Panc1 (cell line): ENCODE measurements around the gene CD38. TPM values are rescaled to one million over a fixed set of nuclear protein-coding genes. Genes with fewer than 3 reads are reported as not detected.

Source experiments
- ATAC-seq: fragments of 200-7000 bp; cut with Tn5 transposase; 2 replicates; pipeline ENCODE4 v1.9.1; 2020; ENCODE audit warnings: mild to moderate bottlenecking, moderate library complexity
- BruUV-seq: library from RNA; stranded (reverse); fragments of 400-500 nt; replicated peaks from 2 replicates; lab custom pipeline; 2021; lab: Mats Ljungman, UMichigan
- CTCF ChIA-PET: fragments of 300-600 bp; sonication (Branson Sonifier 250); formaldehyde crosslinking; loops from one replicate; lab custom pipeline; 2022; ENCODE audit warnings: antibody characterized with exemption; lab: Charles Lee
- POLR2A ChIA-PET: fragments of 300-600 bp; sonication (Branson Sonifier 250); formaldehyde crosslinking; loops from one replicate; lab custom pipeline; 2022; ENCODE audit warnings: antibody characterized with exemption; lab: Charles Lee
- DNase-seq: peaks from one replicate; pipeline ENCODE4 v3.0.0-alpha.2; 2010; ENCODE audit warnings: low read depth, low spot score
- H3K27ac ChIP-seq: 2 replicates; pipeline ENCODE4 v1.5.1; 2011; ENCODE audit warnings: mild to moderate bottlenecking, low read length, inconsistent platforms
- H3K27me3 ChIP-seq: fragments of 200-500 bp; sonication (Bioruptor generic); 2 replicates; pipeline ENCODE4 v1.6.0; 2014; ENCODE audit warnings: low read length, inconsistent platforms; ENCODE audit not compliant: control insufficient read depth, insufficient read depth
- H3K36me3 ChIP-seq: fragments of 200-500 bp; sonication (Bioruptor generic); 2 replicates; pipeline ENCODE4 v1.5.1; 2014; ENCODE audit warnings: inconsistent platforms, mild to moderate bottlenecking, low read length, moderate library complexity; ENCODE audit not compliant: control insufficient read depth, insufficient read depth
- H3K4me1 ChIP-seq: 2 replicates; pipeline ENCODE4 v1.5.1; 2011; ENCODE audit warnings: inconsistent platforms, mild to moderate bottlenecking, low read length, moderate library complexity; ENCODE audit not compliant: control insufficient read depth, insufficient read depth
- H3K4me3 ChIP-seq, 2 experiments: 2 replicates each; pipeline ENCODE4 v1.5.1; 2011 to 2012; ENCODE audit warnings: low read depth in 2 of 2, low read length in 2 of 2, mild to moderate bottlenecking in 2 of 2, inconsistent platforms in 1 of 2, moderate library complexity in 1 of 2
- H3K9me3 ChIP-seq: fragments of 200-500 bp; sonication (Bioruptor generic); 2 replicates; pipeline ENCODE4 v1.5.1; 2014; ENCODE audit warnings: low read depth, mild to moderate bottlenecking, inconsistent platforms, low read length, moderate library complexity; ENCODE audit not compliant: control insufficient read depth, insufficient read depth
- POLR2AphosphoS5 ChIP-seq: IDR thresholded peaks from 2 replicates; pipeline ENCODE4 v1.6.1; 2012; ENCODE audit warnings: mild to moderate bottlenecking, low read depth, low read length, moderate library complexity
- SIN3A ChIP-seq: IDR thresholded peaks from 2 replicates; pipeline ENCODE4 v1.6.1; 2012; ENCODE audit warnings: low read depth, mild to moderate bottlenecking, low read length, moderate library complexity, borderline replicate concordance; ENCODE audit not compliant: insufficient read depth
- TCF7L2 ChIP-seq: IDR thresholded peaks from 2 replicates; pipeline ENCODE4 v1.6.1; 2011; ENCODE audit warnings: mild to moderate bottlenecking, low read depth, low read length, inconsistent platforms
- in situ Hi-C: cut with HindIII; loops from 2 replicates; pipeline ENCODE4 v1.10.0; 2016; ENCODE audit warnings: low sequenced_read_pairs, low pct_unique_long_range_greater_than_20kb
- intact Hi-C: fragments of 100-400 bp; cut with micrococcal nuclease; formaldehyde crosslinking; loops from one replicate; pipeline ENCODE4 v1.10.0; 2022; ENCODE audit not compliant: unreplicated experiment
- total RNA-seq: library from RNA; stranded (reverse); gene quantifications from one replicate; pipeline ENCODE4 v1.2.1, GENCODE V29; 2021; ENCODE audit not compliant: unreplicated experiment
- TF ChIP-seq, protein P1 (sequence below), 2 experiments: IDR thresholded peaks; 2 replicates each; pipeline ENCODE4 v1.6.1; 2011 to 2012; ENCODE audit warnings: low read depth in 2 of 2, control low read depth in 1 of 2, low read length in 1 of 2, mild to moderate bottlenecking in 1 of 2, moderate library complexity in 1 of 2; ENCODE audit not compliant: insufficient read depth in 1 of 2
- TF ChIP-seq, protein P2 (sequence below): fragments of 450-650 bp; IDR thresholded peaks from 2 replicates; pipeline ENCODE4 v1.5.1; 2017; ENCODE audit warnings: mild to moderate bottlenecking

The CD38 gene
- total RNA-seq, 1 experiment from 2014 or later, result 0.15 TPM

DNA sequence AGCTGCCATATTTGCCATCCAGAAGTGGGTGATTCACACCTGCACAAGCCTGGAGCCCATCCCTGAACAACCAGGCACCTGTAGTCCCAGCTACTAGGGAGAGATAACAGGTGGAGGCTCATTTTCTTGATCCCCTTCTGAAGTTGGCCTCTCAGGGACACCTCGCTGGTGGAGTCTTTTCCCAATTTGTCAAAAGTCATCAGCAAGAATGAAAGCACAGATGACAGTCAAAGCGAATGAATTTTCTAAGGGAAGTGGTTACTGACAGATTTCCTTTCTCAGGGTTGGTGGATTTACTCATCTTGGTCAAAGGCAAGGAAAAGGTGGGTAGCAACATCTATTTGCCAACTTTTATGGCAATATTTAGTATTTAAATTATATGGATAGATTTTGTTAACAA, 123.9 kb downstream of the CD38 start:
- no peaks in the 10 kb centered on the region for H3K27me3 ChIP-seq
- H3K36me3 ChIP-seq, result no peaks in the 10 kb centered on the region
- TF ChIP-seq POLR2AphosphoS5, result no peak
- TF ChIP-seq, protein P1, sequence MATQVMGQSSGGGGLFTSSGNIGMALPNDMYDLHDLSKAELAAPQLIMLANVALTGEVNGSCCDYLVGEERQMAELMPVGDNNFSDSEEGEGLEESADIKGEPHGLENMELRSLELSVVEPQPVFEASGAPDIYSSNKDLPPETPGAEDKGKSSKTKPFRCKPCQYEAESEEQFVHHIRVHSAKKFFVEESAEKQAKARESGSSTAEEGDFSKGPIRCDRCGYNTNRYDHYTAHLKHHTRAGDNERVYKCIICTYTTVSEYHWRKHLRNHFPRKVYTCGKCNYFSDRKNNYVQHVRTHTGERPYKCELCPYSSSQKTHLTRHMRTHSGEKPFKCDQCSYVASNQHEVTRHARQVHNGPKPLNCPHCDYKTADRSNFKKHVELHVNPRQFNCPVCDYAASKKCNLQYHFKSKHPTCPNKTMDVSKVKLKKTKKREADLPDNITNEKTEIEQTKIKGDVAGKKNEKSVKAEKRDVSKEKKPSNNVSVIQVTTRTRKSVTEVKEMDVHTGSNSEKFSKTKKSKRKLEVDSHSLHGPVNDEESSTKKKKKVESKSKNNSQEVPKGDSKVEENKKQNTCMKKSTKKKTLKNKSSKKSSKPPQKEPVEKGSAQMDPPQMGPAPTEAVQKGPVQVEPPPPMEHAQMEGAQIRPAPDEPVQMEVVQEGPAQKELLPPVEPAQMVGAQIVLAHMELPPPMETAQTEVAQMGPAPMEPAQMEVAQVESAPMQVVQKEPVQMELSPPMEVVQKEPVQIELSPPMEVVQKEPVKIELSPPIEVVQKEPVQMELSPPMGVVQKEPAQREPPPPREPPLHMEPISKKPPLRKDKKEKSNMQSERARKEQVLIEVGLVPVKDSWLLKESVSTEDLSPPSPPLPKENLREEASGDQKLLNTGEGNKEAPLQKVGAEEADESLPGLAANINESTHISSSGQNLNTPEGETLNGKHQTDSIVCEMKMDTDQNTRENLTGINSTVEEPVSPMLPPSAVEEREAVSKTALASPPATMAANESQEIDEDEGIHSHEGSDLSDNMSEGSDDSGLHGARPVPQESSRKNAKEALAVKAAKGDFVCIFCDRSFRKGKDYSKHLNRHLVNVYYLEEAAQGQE (IDR thresholded peaks at IDR 0.05; ENCODE audit: insufficient read depth in 1 of 2, low read depth in 2 of 2, low read length in 1 of 2), result no peak
- no peak for TF ChIP-seq TCF7L2
- TF ChIP-seq, protein P2, sequence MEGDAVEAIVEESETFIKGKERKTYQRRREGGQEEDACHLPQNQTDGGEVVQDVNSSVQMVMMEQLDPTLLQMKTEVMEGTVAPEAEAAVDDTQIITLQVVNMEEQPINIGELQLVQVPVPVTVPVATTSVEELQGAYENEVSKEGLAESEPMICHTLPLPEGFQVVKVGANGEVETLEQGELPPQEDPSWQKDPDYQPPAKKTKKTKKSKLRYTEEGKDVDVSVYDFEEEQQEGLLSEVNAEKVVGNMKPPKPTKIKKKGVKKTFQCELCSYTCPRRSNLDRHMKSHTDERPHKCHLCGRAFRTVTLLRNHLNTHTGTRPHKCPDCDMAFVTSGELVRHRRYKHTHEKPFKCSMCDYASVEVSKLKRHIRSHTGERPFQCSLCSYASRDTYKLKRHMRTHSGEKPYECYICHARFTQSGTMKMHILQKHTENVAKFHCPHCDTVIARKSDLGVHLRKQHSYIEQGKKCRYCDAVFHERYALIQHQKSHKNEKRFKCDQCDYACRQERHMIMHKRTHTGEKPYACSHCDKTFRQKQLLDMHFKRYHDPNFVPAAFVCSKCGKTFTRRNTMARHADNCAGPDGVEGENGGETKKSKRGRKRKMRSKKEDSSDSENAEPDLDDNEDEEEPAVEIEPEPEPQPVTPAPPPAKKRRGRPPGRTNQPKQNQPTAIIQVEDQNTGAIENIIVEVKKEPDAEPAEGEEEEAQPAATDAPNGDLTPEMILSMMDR, result no peak
- no peak for TF ChIP-seq SIN3A
- CTCF ChIA-PET, result no interaction called here
- POLR2A ChIA-PET, result no interaction called here
- no peaks in the 10 kb centered on the region for H3K9me3 ChIP-seq
- no TSS peak for BruUV-seq
- ATAC-seq (no peak), DNase-seq (no peak)
- intact Hi-C loops, result no loop called here
- no peak overlapping the region for H3K27ac ChIP-seq
- no peak overlapping the region for H3K4me3 ChIP-seq
- in situ Hi-C loops, result no loop called here
- no peaks in the 10 kb centered on the region for H3K4me1 ChIP-seq

DNA sequence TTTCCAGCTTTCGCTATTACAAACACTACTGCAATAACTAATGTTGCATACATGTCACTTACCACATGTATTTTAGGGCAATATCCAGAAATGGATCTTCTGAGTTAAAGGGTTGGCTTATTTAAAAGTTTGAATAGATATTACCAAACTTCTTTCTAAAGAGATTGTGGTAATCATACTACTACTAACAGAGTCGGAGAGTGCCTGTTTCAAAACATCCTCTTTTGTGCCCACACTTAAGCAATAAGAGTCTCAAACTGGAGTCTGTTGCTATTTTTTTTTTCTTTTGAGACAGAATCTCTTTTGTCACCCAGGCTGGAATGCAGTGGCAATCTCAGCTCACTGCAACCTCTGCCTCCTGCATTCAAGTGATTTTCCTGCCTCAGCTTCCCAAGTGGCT, 124.6 kb downstream of the CD38 start:
- Histone ChIP-seq H3K27me3 (no peaks in the 10 kb centered on the region), H3K27ac (no peak overlapping the region), H3K4me1 (no peaks in the 10 kb centered on the region), H3K4me3 (no peak overlapping the region), H3K36me3 (no peaks in the 10 kb centered on the region), H3K9me3 (no peaks in the 10 kb centered on the region)
- no peak for DNase-seq
- CTCF ChIA-PET, result no interaction called here
- no TSS peak for BruUV-seq
- POLR2A ChIA-PET, result no interaction called here
- in situ Hi-C loops (no loop called here), intact Hi-C loops (no loop called here)
- no peak for ATAC-seq
- TF ChIP-seq, protein P2, result no peak
- TF ChIP-seq, protein P1 (IDR thresholded peaks at IDR 0.05; ENCODE audit: insufficient read depth in 1 of 2, low read depth in 2 of 2, low read length in 1 of 2), result no peak
- no peak for TF ChIP-seq TCF7L2
- TF ChIP-seq SIN3A, result no peak
- no peak for TF ChIP-seq POLR2AphosphoS5

Other genes with a start within 250 kb of the CD38 start
- 20.2 TPM for gene FBXL5, start 123.0 kb upstream of the CD38 start, total RNA-seq
- gene FAM200B, start 96.5 kb upstream of the CD38 start, total RNA-seq, result 15.2 TPM
- 3.0 TPM for gene BST1, start 75.3 kb upstream of the CD38 start, total RNA-seq
- 0.39 TPM for gene FGFBP1, start 160.4 kb downstream of the CD38 start, total RNA-seq
- 0.33 TPM for gene FGFBP2, start 184.8 kb downstream of the CD38 start, total RNA-seq